Glomerular visceral epithelial cell (primary cell): ENCODE results near the gene STK4.

Source experiments
- DNase-seq: peaks from one replicate; pipeline ENCODE4 v3.0.0-alpha.2; 2016; ENCODE audit errors: extremely low spot score

The STK4 gene

DNA sequence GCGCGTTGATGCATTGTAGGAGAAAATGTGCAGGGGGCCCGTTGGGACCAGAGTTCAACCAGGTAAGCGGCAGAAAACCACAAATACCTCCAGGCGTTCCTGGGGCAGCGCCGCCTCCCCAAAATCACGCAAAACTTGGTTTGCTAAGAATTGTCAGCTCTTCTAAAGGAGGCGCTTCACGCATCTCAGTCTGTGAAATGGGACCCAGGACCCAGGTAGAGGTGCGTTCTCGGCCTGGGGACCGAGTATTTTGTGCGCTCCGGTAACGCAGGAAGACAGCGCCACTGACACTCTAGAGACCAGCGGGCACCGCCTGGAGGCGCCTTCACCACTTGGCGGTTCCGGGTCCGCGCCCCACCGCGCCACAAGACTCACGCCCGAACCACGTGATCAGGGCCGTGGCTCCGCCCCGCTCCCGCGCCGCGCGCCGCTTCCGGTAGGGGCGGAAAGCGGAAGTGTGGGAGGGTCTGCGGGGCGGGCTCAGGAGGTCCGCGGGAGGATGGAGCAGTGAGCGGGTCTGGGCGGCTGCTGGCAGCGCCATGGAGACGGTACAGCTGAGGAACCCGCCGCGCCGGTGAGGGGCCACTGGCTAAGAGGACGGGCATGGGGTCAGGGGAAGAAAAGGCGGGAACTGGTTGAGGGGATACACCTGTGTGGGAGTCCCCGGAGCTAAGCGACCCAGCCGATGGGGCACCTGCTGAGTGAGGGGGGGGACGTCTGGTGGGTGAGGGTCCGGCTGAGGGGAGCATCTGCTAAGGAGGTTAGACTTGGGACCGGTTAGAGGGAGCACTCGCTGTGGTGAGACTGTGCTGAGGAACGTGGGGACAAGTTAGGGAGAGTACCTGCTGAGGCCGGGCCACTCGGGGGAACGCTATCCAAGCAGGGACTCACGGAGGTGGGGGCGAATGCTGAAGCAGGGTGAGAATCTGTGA, at the start of gene STK4:
STK4 (plus strand) TSS at position 483 of the 932 bp plus-strand sequence; CDS start at position 540, 57 bp downstream.
- peak; percentile 95 for DNase-seq

GRCh38 chr20:44916586-44916985, 49.7 kb upstream of the STK4 start:
- DNase-seq, result no peak

GRCh38 chr20:44917399-44917798, 48.9 kb upstream of the STK4 start:
- no peak for DNase-seq

DNA sequence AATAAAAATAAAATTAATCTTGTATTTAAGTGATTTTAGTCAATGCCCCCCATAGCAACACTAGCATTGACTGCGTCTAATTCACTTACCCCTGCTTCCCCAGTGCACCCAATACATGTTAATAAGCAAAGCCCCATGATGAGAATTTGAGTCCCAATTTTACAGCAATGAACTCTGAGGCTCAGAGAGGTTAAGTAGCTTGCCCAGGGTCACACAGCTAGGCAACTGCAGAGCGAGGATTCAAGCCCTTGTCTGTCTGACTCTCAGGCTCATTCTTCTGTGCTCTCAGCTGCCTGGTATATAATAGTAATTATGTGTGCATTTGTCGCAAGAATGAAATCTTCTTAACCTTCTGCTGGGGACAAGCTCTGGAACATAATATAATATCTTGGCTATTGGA, 48.0 kb upstream of the STK4 start:
- no peak for DNase-seq

DNA sequence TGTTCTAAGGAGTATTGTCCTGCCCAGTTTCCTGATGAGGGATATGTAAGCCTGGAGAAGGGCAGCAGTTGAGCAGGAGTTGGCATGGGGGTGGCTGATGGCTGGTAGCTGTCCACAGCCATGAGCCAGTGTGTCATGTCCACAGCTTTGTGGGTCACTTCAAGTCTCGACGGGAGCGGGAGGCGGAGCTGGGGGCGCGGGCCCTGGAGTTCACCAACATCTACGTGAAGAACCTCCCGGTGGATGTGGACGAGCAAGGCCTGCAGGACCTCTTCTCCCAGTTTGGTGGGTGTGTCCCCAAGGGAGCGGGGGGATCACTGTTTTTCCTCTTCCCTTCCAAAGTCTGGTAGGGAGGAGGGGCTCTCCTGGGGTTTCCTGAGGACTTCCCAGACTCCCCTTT, 47.6 kb upstream of the STK4 start:
- DNase-seq, result no peak

- no peak for DNase-seq
Measured at GRCh38 chr20:44921447-44921846, 44.9 kb upstream of the STK4 start.

GRCh38 chr20:44924541-44924940, 41.8 kb upstream of the STK4 start:
- DNase-seq, result no peak

DNA sequence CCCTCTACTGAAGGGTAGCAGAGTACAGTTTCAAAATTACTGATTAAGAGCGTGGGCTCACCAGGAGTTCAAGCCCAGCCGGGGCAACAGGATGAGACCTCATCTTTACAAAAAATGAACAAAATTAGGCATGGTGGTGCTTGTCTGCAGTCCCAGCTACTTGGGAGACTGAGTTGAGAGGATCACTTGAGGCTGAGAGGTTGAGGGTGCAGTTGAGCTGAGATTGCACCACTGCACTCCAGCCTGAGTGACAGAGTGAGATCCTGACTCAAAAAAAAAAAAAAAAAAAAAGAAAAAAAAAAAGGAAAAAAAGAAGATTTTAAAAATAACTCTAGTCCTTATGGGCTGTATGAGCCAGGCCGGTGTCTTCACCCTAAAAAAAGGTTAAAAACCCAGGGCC, 37.7 kb upstream of the STK4 start:
- no peak for DNase-seq

GRCh38 chr20:44930517-44931168, 35.7 kb upstream of the STK4 start:
- DNase-seq, result no peak

- DNase-seq, result no peak
Measured at GRCh38 chr20:44931911-44932310, 34.4 kb upstream of the STK4 start.

GRCh38 chr20:44932916-44933315, 33.4 kb upstream of the STK4 start:
- no peak for DNase-seq

- no peak for DNase-seq
Measured at GRCh38 chr20:44936510-44936909, 29.8 kb upstream of the STK4 start.

DNA sequence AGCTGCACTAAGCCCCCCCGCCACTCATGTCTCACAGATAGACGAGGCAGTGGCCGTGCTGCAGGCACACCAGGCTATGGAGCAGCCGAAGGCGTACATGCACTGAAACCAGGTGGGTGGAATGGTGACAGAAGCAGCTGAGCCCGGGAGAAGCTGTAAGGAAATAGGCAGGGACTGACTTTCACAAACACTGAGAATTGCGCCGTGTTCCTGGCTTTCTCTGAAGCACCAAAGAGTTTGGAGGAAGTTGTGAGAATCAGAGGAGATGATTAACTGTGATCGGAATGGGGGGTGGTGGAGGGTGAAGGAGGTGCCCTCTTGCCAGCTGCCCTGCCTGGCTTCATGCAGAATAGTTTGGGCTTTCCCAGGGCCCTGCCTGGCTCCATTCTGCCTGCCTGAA, 27.7 kb upstream of the STK4 start:
- DNase-seq, result no peak

- no peak for DNase-seq
Measured at GRCh38 chr20:44941120-44941691, 25.1 kb upstream of the STK4 start.

- no peak for DNase-seq
Measured at GRCh38 chr20:44942264-44942973, 23.9 kb upstream of the STK4 start.

GRCh38 chr20:44943828-44944227, 22.5 kb upstream of the STK4 start:
- DNase-seq, result no peak

DNA sequence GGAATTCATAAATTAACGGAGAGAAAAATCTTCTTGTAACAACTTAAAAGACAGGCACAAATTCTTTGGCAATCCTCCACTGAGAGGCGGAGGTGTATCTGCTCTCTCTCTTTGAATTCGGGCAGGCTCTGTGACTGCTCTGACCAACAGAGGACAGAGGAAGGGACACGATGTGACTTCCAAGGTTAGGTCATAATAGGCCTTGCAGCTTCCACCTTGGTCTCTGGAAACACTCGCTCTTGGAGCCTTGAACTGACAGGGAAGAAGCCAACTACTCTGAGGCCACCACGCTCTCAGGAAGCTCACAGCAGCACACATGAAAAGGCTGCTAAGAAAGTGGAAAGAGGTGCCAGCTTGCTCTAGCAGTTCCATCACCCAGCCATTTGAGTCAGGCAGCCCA, 21.1 kb upstream of the STK4 start:
- no peak for DNase-seq

- no peak for DNase-seq
Measured at GRCh38 chr20:44946271-44946852, 19.9 kb upstream of the STK4 start.

- no peak for DNase-seq
Measured at GRCh38 chr20:44948107-44948506, 18.2 kb upstream of the STK4 start.

DNA sequence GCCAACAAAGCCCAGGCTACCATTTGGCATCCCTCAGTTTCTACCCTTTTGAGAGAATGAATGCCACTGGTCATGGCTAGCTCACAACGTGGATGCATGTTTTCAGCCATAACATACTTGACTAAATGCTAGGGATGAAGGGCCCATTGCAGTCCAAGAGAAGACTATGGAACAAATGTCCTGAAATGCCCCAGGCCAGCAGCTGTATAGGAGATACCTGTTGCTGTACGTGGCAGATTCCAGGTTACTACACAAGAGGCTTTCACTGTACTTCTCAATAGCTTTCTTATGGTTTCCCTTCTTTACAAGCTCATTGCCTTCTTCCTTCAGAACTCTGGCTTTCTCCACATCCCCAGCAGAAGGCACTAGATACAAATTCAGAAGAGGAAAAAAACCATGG, 17.8 kb upstream of the STK4 start:
- DNase-seq, result no peak

DNA sequence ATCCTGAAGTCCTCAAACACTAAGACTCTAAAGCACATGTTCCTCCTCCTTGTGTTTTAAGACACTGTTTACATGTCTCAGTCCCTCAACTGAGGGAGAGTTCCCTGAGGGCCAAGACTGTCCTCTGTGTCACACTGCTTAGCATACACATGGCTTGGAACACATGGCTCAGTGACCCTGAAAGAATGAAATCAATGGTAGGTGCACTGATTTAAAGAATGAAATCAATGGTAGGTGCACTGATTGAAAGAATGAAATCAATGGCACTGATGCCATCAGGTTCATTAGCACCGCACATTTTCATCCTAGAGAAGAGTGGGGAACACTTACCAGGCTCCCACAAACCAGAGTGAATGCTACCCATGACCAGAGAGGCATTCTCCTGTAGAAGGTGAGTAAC, 15.9 kb upstream of the STK4 start:
- no peak for DNase-seq

DNA sequence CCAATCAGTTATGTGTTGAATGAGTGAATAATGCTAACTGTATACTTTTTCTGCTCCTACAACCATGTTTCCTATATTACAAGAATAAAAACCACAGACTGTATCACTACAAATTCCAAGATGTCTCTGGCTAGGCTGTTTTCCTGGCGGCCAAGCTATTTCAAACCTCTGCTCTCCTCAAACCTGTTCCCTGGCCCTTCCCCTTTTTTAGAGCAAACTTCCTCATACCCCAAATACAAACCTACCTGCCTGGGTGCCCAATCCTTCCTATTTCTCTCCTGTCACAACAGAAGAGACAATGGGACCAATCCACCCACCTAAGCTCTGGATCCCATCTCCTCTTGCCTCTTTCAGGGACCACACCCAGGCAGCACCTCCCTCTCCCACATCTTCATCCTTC, 13.6 kb upstream of the STK4 start:
- no peak for DNase-seq
